Endometrial microvascular endothelial cells (primary cell): Measurements from ENCODE around the gene OSBPL2. TPM values are rescaled to one million over a fixed set of nuclear protein-coding genes. Genes with fewer than 3 reads are reported as not detected.

Experiments
- in situ Hi-C: cut with HindIII; loops from 2 replicates; pipeline ENCODE4 v1.10.0; 2017; ENCODE audit warnings: low sequenced_read_pairs, low pct_unique_long_range_greater_than_20kb; ENCODE audit errors: inconsistent ontology term
- total RNA-seq: library from RNA; depleted of rRNA; stranded (reverse); fragments of >200 nt; gene quantifications from one replicate; pipeline ENCODE4 v1.2.3, GENCODE V29; 2015; ENCODE audit errors: inconsistent ontology term

OSBPL2 gene
- total RNA-seq, 1 donor from 2014 or later: 15.6 TPM

DNA sequence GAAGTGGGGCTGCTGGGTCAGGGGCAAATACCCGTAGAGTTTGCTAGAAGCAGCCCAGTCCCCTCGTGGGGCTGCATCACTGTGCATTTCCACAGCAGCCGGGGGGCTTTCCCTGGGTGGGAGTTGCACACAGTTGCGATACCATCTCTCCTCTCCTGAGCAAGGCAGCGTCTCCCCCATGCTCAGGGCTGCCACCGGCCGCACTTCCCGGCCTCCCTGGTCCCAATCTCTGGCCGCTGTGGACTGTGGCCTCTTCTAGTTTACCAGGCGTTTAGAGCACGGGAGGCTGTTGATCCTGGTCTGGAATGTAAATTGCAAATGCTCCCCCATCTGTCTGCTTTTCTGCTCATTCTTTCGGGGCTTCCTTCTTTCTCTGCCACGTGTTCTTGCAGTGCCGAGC is 31.1 kb downstream of the OSBPL2 start:
- in situ Hi-C loops: no loop called here

DNA sequence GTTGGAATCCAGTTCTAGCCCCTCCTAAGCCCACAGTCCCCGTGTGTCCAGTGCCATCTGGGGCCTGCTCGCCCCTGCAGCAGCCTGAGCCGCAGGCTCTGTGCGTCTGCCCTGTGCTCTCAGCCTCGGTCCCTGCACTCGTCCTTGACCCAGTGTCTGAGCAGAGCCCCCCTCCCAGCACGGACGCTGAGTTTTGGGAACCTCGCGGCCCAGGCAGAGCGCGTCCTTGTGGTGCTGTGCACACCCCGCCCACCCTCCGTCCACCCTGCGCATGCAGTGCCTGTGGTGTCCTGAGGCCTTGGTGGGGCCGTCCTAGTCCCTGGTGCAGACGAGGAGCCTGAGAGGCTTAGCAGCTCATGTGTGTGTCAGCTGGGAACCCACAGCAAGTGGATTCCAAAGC is 31.6 kb downstream of the OSBPL2 start:
- in situ Hi-C loops: no loop called here

DNA sequence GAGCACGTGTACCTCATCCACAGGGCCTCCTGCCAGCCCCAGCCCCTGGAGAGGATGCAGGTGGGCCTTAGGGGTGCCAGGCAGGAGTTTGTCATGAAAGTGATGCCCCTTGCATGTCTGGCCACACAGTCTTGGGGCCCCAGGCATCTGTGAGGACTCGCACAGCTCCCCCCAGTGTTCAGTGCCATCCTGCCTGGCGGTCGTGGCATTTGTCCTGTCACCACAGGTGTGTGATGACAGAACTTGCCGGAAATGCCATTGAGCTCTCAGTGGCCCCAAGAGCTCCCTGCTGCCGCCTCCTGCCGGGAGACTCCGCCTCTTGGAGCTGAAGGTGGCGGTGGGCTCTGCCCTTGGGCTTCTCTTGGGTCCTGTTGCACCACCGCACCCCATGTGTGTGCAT is 33.9 kb downstream of the OSBPL2 start:
- in situ Hi-C loops: no loop called here

DNA sequence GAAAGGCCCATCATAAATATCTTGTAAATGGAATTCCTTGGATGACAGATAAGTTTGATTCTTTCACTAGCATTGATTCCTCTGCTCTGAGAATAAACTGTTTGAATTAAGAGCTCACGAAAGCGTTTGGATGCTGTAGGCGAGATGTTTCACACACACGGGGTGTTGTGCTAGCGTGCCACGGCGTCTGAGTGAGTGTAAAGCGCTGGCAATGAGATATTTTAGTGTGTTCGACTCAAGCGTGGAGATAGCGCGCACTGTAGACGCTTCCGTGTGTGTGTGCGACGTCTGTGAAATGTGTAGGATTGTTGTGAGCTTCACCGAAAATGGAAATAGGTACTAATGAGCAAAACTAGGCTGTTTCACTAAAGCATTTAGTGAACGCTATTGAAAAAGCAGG is 35.1 kb downstream of the OSBPL2 start:
- in situ Hi-C loops: no loop called here

DNA sequence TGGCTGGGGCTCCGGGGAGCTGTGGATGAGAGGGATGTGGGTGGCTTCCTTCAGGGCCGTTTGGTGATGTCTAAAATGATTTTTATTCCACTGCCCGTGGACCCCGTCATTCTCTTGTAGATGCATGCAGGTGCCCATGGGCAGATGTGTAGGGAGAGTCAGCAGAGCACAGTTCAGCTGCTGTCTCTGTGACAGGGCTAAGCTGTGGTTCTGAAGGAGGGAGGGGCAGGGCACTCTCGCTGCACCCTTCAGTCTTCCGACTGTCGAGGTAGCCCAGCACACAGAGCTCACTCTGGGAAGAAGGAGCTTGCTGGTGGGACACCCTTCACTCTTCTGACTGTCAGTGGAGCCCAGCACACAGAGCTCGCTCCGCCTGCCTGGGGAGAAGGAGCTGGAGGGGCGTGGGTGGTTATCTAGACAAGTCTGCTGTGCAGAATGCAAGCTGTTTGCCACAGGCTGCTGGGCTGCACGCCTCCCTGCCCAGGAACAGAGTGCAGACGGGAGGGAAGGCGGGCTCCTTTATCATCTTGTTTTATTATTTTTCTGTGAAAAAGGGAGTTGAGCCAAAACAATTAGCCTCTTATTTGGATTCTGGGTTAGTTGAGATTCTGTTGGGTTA is 36.1 kb downstream of the OSBPL2 start:
- in situ Hi-C loops: no loop called here

DNA sequence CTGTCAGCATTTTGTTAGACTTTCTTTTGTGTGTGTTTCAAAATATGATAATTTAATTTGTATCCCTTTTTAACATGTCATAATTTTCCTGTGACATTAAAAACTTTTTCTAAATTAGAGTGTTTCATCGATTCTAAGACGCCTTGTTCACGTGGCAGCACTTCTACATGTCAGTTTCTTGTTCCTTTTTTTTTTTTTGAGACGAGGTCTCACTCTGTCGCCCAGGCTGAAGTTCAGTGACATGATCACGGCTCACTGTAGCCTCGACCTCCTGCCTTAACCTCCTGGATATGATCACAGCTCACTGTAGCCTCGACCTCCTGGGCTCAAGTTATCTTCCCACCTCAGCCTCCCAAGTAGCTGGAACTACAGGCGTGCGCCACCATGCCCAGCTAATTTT is 36.9 kb downstream of the OSBPL2 start:
- in situ Hi-C loops: no loop called here

DNA sequence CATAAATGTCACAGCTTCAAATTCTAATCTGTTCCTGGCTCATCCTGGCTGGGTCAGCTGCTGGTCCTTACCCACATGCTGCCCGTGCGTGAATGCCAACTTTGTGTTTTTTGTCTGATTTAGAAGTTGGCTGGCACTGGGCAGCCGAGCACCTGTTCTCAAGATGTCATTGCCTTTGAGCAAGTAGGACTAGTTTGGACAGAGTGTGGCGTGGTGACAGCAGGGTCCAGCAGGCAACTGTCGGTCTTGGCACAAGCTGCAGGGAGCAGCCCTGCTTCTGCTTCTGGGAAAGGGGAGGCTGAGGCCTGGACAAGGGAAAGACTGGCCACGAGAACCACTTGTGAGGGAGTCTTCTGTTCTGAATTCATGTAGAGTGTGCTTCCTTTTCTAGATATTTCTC is 38.1 kb downstream of the OSBPL2 start:
- in situ Hi-C loops: no loop called here

DNA sequence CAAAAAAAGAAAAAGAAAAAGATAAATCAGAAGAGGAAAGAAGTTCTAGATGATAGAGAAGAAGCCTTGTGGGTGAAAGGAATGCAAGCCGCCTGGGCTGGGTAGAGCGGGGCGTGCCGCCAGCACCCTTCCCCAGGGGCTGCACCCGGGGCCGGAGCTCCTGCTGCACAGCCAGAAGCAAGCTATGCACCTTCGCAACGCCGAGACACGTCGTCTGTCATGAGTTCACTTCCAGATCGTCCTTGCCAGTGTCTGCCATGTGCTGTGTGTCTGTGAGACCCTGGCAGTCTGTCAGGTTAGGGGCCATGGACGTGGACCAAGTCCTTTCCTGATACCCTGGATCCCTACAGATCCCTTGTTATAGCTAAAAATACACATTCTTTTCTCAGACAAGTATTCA is 38.9 kb downstream of the OSBPL2 start:
- in situ Hi-C loops: no loop called here

DNA sequence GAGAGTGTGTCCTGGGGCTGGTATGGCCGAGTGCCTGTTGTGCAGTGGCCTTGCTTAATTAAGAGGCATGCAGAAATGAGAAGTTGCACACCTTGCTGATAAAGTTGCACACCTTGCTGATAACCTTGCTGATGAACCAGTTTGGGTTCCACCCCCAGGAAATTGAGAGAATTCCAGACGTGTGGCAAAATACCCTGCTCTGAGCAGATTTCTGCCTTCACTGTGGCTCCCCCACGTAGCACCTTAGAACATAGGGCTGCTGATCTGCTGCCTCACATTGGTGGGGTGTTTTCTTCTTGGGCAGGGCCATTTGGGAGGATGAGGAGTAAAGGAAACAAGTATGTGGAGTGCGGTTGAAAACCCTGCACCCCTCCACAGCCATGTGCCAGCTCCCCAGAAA is 42.0 kb downstream of the OSBPL2 start:
- in situ Hi-C loops: no loop called here

DNA sequence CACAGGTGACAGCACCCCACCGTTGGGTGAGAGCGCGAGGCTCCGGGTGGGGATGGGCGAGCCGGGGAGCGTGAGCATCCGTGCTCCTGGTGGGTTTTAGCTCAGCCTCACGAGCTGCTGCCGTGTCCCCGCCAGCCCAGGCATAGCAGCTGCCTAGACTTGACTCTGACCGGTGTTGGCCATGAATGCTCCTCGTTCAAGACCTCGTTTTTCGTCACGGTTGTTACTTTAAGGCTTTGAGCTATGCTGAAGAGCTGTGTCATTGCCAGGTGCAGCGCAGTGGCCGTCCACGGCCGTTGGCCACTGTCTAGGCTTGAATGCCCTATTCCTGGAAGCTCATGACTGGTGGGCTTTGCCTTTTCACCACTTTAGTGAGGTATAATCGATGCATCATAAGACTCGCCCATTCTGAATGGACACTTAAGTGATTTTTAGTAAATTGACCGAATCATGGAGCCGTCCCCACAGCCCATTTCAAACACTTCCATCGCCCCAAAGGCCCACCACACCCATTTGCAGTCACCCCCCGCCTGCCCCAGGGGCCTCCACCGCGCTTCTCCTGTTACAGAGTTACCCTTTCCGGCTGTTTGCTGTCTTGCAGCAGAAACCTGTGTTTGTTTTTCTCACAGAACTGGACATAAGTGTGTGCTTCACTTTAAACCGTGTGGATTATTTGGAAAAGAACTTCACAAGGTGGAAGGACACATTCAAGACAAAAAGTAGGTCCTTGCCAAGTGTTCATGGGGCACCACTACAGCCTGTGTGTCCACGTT is 43.0 kb downstream of the OSBPL2 start:
- in situ Hi-C loops: no loop called here

DNA sequence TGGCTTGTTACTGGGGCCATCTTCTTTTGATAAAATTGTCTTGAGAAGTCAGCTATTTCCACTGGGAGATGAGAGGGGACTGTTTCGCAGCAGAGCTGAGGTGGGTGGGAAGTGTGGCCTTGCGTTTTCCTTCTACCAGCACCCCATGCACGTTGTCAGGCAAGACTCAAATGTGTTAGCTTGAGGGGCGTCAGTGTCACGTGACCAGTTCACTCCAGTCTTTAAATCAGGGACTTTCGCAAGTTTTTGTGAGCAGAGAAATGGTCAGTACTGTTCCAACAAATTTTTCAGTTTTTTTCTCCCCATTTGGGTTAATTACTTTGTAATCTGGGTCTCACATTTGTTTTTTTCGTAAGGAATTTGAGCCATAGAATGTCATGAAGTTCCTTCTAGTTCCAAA is 43.8 kb downstream of the OSBPL2 start:
- in situ Hi-C loops: no loop called here

DNA sequence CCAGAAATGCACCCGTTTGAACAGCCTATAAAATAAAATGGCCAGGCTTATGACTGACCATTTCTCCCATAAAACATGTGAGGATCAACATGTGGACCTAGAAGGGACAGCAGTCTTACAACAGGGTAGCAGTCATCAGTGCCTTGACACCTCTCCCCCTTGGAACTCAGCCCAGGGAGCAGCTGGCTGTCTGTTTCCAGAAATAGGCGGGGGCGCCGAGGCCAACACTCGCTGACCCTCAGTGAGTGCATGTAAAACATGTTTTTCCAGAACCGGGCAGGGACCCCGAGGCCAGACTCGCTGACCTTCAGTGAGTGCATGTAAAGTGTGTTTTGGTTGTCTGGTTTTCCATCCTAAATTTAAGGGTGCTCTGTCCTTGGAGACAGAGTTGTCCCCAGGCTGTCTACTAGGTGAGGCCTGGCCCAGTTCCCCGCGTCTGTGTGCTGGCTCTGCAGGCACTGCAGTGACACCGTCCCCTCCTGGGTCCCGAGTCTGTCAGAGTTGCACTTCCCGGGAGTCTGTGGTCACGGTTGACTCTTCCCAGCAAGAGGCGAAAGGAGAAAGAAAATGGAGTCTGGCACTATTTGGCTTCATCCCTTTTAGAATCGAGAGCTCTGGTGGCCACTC is 44.7 kb downstream of the OSBPL2 start:
- in situ Hi-C loops: no loop called here

DNA sequence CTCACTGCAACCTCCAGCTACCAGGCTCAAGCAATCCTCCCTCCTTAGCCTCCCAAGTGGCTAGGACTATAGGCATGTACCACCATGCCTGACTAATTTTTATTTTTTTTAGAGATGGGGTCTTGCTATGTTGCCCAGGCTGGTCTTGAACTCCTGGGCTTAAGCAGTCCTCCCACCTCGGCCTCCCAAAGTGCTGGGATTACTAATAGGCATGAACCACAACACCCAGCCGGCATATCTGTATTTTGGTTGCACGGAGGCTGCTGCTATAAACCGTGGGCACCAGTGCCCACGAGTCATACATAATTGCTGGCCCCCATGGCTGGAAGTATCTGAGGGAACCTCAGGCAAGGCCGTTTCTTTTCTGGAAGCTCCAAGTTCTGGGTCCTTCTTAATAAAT is 46.1 kb downstream of the OSBPL2 start:
- in situ Hi-C loops: no loop called here

DNA sequence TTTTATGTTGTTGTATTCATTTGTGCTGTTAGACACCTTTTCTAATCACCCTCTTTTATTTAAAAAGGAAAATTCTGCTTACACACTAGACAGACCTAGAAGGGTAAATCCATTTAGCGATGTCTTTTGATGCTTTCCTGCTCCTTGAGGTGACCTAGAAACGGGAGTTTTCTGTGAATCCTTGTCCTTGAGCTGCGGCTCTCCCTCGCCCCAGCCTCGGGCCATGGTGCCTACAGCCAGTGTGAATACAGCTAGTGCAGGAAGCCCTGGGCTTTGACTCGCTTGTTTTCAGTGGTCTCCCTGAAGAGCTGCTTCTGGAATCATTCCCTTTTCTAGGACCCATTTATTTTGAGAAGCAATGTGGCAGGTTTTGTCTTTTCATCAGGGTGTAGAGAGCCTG is 46.8 kb downstream of the OSBPL2 start:
- in situ Hi-C loops: no loop called here

DNA sequence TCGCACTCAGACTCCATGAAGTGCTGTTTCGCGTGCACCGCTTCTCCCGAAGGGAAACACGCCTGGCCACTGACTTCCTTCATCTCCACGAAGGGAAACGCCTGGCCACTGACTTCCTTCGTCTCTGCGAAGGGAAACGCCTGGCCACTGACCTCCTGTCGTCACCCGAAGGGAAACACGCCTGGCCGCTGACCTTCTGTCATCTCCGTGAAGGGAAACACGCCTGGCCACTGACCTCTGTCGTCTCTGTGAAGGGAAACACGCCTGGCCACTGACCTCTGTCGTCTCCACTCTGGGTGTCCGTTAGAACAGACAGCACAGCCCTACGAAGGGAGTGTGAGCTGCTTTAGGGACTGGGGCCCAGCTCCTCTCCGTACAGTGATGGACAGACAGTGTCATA is 47.4 kb downstream of the OSBPL2 start:
- in situ Hi-C loops: no loop called here

DNA sequence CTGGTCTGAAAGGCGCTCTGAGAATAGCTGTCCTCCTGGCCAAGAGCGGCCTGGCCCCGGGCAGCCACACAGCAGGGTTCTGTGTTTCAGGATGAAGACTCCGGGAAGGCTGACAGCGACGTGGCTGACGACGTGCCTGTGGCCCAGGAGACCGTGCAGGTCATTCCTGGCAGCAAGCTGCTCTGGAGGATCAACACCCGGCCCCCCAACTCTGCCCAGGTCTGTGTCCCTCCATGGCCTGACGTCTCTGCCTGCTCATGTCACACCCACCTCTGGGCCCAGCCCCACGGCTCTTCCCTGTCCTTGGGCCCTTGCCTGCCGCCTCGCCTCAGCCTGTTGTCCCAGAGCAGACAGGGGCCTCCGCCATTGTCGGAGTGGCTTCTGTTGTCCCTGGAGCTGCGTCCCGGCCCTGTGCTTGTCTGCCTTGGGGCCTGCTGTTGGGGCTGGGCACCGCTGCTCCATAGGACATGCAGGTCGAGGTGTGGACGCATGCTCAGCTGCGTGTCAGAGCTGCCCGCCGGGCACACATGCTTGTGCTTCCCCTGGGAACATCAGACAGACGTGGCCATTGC is 48.3 kb downstream of the OSBPL2 start:
- in situ Hi-C loops: no loop called here

DNA sequence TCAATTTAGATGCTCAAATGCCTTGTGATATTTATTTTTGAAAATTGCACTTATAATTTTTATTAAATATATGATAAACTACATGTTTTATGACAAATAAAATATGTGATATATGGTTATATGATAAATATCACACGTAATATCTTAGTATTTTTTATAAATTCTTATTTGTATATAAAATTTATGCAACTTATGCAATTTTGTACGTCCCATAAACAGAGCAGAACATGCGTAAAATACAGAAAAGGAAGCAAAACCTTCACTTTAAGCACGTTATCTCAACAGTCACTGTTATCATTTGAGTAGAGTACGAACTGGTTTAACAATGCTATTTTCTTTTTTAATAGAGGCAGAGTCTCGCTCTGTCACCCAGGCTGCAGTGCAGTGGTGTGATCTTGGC is 48.8 kb downstream of the OSBPL2 start:
- in situ Hi-C loops: no loop called here

DNA sequence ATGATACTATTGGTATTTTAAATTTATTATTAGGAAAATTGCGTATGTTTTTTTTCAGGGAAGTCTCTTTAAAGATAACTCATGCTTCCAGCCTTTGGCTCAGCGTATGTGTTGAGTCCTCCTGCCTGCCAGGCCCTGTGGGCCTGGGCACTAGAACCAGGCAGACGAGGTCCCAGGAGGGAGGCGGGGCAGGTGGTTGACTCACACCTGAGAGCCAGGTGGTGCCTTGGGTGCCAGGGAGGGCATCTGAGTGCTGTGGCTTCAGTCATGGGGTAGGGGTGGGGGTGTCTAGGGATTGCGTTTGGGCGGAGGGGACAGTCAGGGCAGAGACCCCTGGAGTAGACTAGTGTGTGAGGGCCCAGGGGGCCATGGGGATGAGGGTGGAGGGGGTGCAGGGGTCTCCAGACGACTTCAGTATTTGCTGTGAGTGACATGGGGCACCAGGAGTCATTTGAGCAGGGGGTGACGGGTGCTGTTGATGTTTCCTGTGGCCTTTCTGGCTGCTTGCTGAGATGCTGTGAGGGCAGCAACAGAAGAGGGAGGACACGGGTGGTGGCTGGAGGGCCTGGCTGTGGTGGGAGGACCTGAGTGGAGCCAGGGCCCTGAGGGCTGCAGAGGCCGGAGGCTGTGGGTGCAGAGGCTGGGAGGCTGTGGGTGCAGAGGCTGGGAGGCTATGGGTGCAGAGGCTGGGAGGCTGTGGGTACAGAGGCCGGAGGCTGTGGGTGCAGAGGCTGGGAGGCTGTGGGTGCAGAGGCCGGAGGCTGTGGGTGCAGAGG is 49.6 kb downstream of the OSBPL2 start:
- in situ Hi-C loops: no loop called here

DNA sequence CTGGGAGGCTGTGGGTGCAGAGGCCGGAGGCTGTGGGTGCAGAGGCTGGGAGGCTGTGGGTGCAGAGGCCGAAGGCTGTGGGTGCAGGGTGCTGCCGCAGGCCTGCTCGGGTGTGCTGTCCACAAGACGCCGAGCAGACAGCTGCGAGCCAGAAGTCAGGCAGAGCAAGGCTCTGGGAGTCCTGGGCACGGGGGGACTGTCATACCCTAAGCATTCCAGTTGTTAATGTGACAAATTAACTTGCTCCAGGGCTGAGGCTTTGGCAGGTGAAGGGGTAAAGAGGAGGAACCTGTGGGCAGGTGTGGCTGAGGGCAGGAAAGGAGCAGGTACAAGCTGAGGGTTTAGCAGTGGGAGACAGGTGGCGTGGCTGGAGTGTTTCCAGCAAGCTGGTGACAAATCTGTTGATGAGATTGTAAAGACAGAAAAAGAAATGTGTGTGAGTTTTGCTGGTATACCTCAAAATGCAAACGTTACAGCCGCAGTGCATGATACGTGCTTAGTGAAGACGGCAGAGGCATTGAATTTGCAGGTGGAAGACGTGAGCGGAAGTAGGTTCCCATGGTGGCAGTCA is 50.3 kb downstream of the OSBPL2 start:
- in situ Hi-C loops: no loop called here
